ENCODE results near the gene ADGRV1.
"Not testable (repeated sequence)": the region's sequence is repeated elsewhere in the genome, so short reads cannot be mapped to it uniquely, and the experiment has no call there.

Gene ADGRV1

DNA sequence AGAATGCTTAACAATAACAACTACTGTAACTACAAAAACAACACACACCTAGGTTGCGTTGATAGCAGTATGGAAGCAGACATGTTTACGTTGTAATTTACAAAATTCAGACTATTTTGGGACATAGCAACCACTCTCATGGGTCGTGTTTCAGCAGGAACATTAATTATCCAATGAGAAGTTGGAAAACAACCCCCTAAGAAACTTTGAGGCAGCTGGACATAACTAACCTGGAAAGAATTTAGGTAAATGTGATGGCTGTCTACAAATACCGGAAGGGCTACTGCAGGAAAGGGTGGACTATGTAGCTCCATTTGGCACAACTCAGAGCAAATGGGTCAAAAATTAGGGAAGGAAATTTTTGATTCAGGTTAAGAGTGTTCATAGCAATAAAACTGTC is 409.3 kb downstream of the ADGRV1 start:
- Histone ChIP-seq H3K79me2 (ENCODE audit: insufficient read depth, low read length) (no peaks in the 10 kb centered on the region), H2AFZ (ENCODE audit: low read depth, low read length) (no peak overlapping the region), H3K9me3 (ENCODE audit: insufficient read depth, low read length, severe bottlenecking) (no peaks in the 10 kb centered on the region), H3K27ac (ENCODE audit: low read length) (no peak overlapping the region), H3K4me1 (ENCODE audit: insufficient read depth, low read length) (no peaks in the 10 kb centered on the region), H3K36me3 (ENCODE audit: insufficient read depth, low read length) (no peaks in the 10 kb centered on the region), H3K4me2 (ENCODE audit: insufficient read depth, low read length) (no peak overlapping the region), H3K9ac (ENCODE audit: low read depth, low read length) (no peak overlapping the region), H3K27me3 (ENCODE audit: insufficient read depth, low read length, poor library complexity) (no peaks in the 10 kb centered on the region), H4K20me1 (ENCODE audit: insufficient read depth, low read length) (no peaks in the 10 kb centered on the region), H3K4me3 (ENCODE audit: low read depth in 1 of 2, low read length in 2 of 2) (no peak overlapping the region)
- TF ChIP-seq, protein P1, sequence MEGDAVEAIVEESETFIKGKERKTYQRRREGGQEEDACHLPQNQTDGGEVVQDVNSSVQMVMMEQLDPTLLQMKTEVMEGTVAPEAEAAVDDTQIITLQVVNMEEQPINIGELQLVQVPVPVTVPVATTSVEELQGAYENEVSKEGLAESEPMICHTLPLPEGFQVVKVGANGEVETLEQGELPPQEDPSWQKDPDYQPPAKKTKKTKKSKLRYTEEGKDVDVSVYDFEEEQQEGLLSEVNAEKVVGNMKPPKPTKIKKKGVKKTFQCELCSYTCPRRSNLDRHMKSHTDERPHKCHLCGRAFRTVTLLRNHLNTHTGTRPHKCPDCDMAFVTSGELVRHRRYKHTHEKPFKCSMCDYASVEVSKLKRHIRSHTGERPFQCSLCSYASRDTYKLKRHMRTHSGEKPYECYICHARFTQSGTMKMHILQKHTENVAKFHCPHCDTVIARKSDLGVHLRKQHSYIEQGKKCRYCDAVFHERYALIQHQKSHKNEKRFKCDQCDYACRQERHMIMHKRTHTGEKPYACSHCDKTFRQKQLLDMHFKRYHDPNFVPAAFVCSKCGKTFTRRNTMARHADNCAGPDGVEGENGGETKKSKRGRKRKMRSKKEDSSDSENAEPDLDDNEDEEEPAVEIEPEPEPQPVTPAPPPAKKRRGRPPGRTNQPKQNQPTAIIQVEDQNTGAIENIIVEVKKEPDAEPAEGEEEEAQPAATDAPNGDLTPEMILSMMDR (IDR thresholded peaks at IDR 0.05; ENCODE audit: borderline replicate concordance, extremely low read depth, low read length, poor library complexity, severe bottlenecking) = no peak
- TF ChIP-seq EZH2 (IDR thresholded peaks at IDR 0.05; ENCODE audit: borderline replicate concordance, low read depth, low read length, severe bottlenecking) = no peak
- ATAC-seq (ENCODE audit: insufficient read depth, low read depth) = no peak
- DNase-seq = no peak

DNA sequence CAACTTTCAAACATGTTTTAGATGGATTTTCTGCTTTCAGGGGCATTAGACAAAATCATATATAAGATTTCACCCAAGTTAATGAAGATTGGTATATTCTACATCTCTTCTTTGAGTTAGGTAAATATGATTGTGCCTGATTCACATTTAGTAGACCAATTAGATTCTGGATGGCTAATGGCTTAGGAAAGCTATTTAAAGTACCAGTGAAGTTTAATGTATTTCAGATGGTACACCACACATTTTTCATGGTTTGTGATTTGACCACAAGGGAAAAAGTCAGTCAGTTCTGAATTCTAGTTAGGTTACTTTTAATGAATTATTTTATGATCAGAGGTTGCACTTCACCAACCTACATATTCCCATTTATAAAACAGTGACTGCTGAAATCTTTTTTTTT is 409.7 kb downstream of the ADGRV1 start:
- Histone ChIP-seq H2AFZ (ENCODE audit: low read depth, low read length) (no peak overlapping the region), H3K9me3 (ENCODE audit: insufficient read depth, low read length, severe bottlenecking) (no peaks in the 10 kb centered on the region), H3K4me3 (ENCODE audit: low read depth in 1 of 2, low read length in 2 of 2) (no peak overlapping the region), H4K20me1 (ENCODE audit: insufficient read depth, low read length) (no peaks in the 10 kb centered on the region), H3K27ac (ENCODE audit: low read length) (no peak overlapping the region), H3K27me3 (ENCODE audit: insufficient read depth, low read length, poor library complexity) (no peaks in the 10 kb centered on the region), H3K4me2 (ENCODE audit: insufficient read depth, low read length) (no peak overlapping the region), H3K79me2 (ENCODE audit: insufficient read depth, low read length) (no peaks in the 10 kb centered on the region), H3K36me3 (ENCODE audit: insufficient read depth, low read length) (no peaks in the 10 kb centered on the region), H3K9ac (ENCODE audit: low read depth, low read length) (no peak overlapping the region), H3K4me1 (ENCODE audit: insufficient read depth, low read length) (no peaks in the 10 kb centered on the region)
- no peak for ATAC-seq (ENCODE audit: insufficient read depth, low read depth)
- TF ChIP-seq, protein P1 (IDR thresholded peaks at IDR 0.05; ENCODE audit: borderline replicate concordance, extremely low read depth, low read length, poor library complexity, severe bottlenecking) = no peak
- no peak for TF ChIP-seq EZH2 (IDR thresholded peaks at IDR 0.05; ENCODE audit: borderline replicate concordance, low read depth, low read length, severe bottlenecking)
- DNase-seq = no peak

DNA sequence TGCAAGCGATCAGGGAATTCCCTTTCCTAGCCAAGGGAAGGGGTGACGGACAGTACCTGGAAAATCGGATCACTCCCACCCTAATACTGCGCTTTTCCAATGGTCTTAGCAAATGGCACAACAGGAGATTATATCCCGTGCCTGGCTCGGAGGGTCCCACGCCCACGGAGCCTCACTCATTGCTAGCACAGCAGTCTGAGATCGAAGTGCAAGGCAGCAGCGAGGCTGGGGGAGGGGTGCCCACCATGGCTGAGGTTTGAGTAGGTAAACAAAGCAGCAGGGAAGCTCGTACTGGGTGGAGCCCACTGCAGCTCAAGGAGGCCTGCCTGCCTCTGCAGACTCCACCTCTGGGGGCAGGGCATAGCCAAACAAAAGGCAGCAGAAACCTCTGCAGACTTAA is 411.3 kb downstream of the ADGRV1 start:
- not testable (repeated sequence) for DNase-seq; H3K9me3 ChIP-seq (ENCODE audit: insufficient read depth, low read length, severe bottlenecking); H3K36me3 ChIP-seq (ENCODE audit: insufficient read depth, low read length); H3K4me3 ChIP-seq (ENCODE audit: low read depth in 1 of 2, low read length in 2 of 2); H3K27me3 ChIP-seq (ENCODE audit: insufficient read depth, low read length, poor library complexity); H3K4me1 ChIP-seq (ENCODE audit: insufficient read depth, low read length); H2AFZ ChIP-seq (ENCODE audit: low read depth, low read length); ATAC-seq (ENCODE audit: insufficient read depth, low read depth); H3K9ac ChIP-seq (ENCODE audit: low read depth, low read length); H3K27ac ChIP-seq (ENCODE audit: low read length); H4K20me1 ChIP-seq (ENCODE audit: insufficient read depth, low read length); H3K4me2 ChIP-seq (ENCODE audit: insufficient read depth, low read length); H3K79me2 ChIP-seq (ENCODE audit: insufficient read depth, low read length)

DNA sequence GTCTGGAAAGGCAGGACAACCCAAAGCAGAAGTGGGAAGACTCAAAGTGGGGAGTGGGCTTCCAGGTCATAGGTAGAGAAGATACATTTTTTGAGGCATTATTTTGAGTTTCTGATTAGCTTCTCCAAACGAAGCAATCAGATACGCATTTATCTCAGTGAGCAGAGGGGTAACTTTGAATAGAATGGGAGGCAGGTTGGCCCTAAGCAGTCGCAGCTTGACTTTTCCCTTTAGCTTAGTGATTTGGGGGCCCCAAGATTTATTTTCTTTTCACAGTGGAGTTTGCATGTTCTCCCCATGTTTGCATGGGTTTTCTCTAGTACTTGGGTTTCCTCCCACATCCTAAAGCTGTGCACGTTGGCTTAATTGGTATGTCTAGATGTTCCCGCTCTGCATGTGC is 422.6 kb downstream of the ADGRV1 start:
- Histone ChIP-seq H3K4me1 (ENCODE audit: insufficient read depth, low read length) (no peaks in the 10 kb centered on the region), H3K4me3 (ENCODE audit: low read depth in 1 of 2, low read length in 2 of 2) (no peak overlapping the region), H4K20me1 (ENCODE audit: insufficient read depth, low read length) (no peaks in the 10 kb centered on the region), H3K27ac (ENCODE audit: low read length) (no peak overlapping the region), H3K36me3 (ENCODE audit: insufficient read depth, low read length) (no peaks in the 10 kb centered on the region), H2AFZ (ENCODE audit: low read depth, low read length) (no peak overlapping the region), H3K9ac (ENCODE audit: low read depth, low read length) (no peak overlapping the region), H3K4me2 (ENCODE audit: insufficient read depth, low read length) (no peak overlapping the region), H3K9me3 (ENCODE audit: insufficient read depth, low read length, severe bottlenecking) (no peaks in the 10 kb centered on the region), H3K79me2 (ENCODE audit: insufficient read depth, low read length) (no peaks in the 10 kb centered on the region), H3K27me3 (ENCODE audit: insufficient read depth, low read length, poor library complexity) (no peaks in the 10 kb centered on the region)
- ATAC-seq (ENCODE audit: insufficient read depth, low read depth) = no peak
- TF ChIP-seq, protein P1 (IDR thresholded peaks at IDR 0.05; ENCODE audit: borderline replicate concordance, extremely low read depth, low read length, poor library complexity, severe bottlenecking) = no peak
- DNase-seq = no peak

All from DND-41 (cell line).